Vagina (tissue), 2 donors: Measurements from ENCODE around the gene TRABD2B. TPM values are rescaled to one million over a fixed set of nuclear protein-coding genes. Genes with fewer than 3 reads are reported as not detected.

Experiments used
- DNase-seq, 2 donors: peaks; one replicate each; pipeline ENCODE4 v3.0.0-alpha.2; 2017; ENCODE audit errors: extremely low spot score in 2 of 2
- H3K27ac ChIP-seq: fragments of 200-600 bp; sonication (generic); one replicate; pipeline ENCODE4 v1.5.1; 2019
- H3K27me3 ChIP-seq: fragments of 200-600 bp; sonication (generic); one replicate; pipeline ENCODE4 v1.5.1; 2019
- H3K36me3 ChIP-seq, 2 donors: fragments of 200-600 bp; sonication (generic); one replicate each; pipeline ENCODE4 v1.5.1; 2017 to 2019
- H3K4me1 ChIP-seq: fragments of 200-600 bp; sonication (generic); one replicate; pipeline ENCODE4 v1.5.1; 2019
- H3K4me3 ChIP-seq, 2 donors: fragments of 200-600 bp; sonication (generic); 1 replicate in 1 of 2; 2 replicates in 1 of 2; pipeline ENCODE4 v1.5.1; 2016 to 2019
- H3K9me3 ChIP-seq: fragments of 200-600 bp; sonication (generic); one replicate; pipeline ENCODE4 v1.5.1; 2019
- CTCF ChIP-seq, 3 experiments: fragments of 450-650 bp in 2 of 3; fragments of 200-600 bp in 1 of 3; sonication (generic) in 1 of 3; IDR thresholded peaks; one replicate each; pipeline ENCODE4 v1.5.1; 2017 to 2019; ENCODE audit warnings: antibody characterized with exemption in 3 of 3, mild to moderate bottlenecking in 2 of 3, moderate library complexity in 2 of 3
- POLR2A ChIP-seq, 2 donors: fragments of 450-650 bp; IDR thresholded peaks; one replicate each; pipeline ENCODE4 v1.6.1; 2017; ENCODE audit warnings: antibody characterized with exemption in 2 of 2, mild to moderate bottlenecking in 2 of 2, moderate library complexity in 2 of 2
- POLR2AphosphoS5 ChIP-seq, 2 donors: sonication (generic); formaldehyde crosslinking; IDR thresholded peaks; one replicate each; pipeline ENCODE4 v1.9.0; 2017; ENCODE audit warnings: antibody characterized with exemption in 2 of 2, mild to moderate bottlenecking in 2 of 2, low read depth in 1 of 2; ENCODE audit not compliant: insufficient read depth in 1 of 2
- intact Hi-C: fragments of 100-400 bp; cut with DNase I; formaldehyde crosslinking; loops from one replicate; pipeline ENCODE4 v1.15.1; 2023
- total RNA-seq: library from RNA; depleted of rRNA; stranded (reverse); fragments of >200 nt; gene quantifications from one replicate; pipeline ENCODE4 v1.2.3, GENCODE V29; 2016

TRABD2B gene
- total RNA-seq, 1 donor from 2014 or later, result 5.6 TPM

DNA sequence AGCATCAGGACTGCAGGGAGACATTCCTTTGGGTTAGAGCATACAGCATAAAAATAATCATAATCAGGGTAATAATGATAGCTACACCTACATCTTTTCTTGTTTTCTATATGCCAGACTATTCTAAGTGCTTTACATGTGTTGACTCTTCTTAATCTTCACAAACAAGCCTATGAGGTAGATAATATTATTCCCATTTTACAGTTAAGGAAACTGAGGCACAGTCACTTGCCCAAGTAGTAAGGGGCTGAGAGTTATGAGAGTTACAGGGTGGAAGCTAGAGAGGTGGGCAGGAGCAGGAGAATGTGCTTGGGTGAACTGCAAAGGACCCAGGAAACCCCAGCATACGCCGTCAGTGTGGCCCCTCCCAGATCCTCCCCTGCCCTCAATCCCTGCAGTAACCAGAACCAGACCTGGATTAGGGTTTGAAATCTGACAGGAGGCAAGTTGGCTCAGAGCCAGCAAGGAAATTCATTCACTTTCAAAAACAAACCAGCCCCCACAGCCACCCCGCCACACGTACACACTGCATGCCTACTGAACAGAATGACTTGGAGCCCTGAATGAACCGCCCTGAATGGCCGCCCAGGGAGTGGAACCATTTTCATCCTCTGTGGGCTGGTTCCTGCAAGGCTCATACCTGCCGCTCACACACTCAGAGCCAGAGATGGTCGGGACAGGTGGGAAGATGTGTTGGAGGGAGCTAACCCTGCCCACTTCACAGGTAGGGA is 126.1 kb downstream of the TRABD2B start:
- Histone ChIP-seq H3K4me1 (peaks cover 24% of the 10 kb centered on the region), H3K9me3 (no peaks in the 10 kb centered on the region), H3K36me3 (no peaks in the 10 kb centered on the region), H3K4me3 (no peak overlapping the region), H3K27me3 (no peaks in the 10 kb centered on the region), H3K27ac (no peak overlapping the region)
- TF ChIP-seq POLR2AphosphoS5 (IDR thresholded peaks at IDR 0.05; ENCODE audit: insufficient read depth in 1 of 2, low read depth in 1 of 2) (no peak), CTCF (IDR thresholded peaks at IDR 0.05) (no peak), POLR2A (IDR thresholded peaks at IDR 0.05) (no peak)
- no peak for DNase-seq
- intact Hi-C loops, result no loop called here

DNA sequence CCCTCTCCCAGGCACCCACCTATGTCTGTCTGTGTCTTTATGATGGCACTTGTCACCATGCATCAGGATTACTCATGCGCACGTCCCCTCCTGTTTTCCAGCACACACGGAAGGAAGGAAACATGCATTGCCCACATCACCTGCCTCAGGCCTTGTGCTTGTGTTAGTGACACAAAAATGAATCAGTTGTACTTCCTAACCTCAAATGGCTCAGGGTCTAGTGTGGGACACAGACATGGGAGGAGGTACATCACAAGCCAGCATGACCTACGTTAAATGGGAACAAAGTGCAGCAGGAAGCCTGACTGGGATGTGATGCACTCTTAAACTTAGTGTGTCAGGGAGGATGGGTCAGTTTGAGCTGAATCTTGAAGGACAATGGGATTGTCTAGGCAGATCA is 126.7 kb downstream of the TRABD2B start:
- Histone ChIP-seq H3K36me3 (no peaks in the 10 kb centered on the region), H3K9me3 (no peaks in the 10 kb centered on the region), H3K4me3 (no peak overlapping the region), H3K4me1 (peaks cover 19% of the 10 kb centered on the region), H3K27me3 (no peaks in the 10 kb centered on the region), H3K27ac (no peak overlapping the region)
- DNase-seq, result no peak
- no peak for TF ChIP-seq CTCF (IDR thresholded peaks at IDR 0.05)
- TF ChIP-seq POLR2AphosphoS5 (IDR thresholded peaks at IDR 0.05; ENCODE audit: insufficient read depth in 1 of 2, low read depth in 1 of 2), result no peak
- no peak for TF ChIP-seq POLR2A (IDR thresholded peaks at IDR 0.05)
- intact Hi-C loops, result no loop called here

- no peaks in the 10 kb centered on the region for H3K27me3 ChIP-seq
- no peak overlapping the region for H3K4me3 ChIP-seq
- H3K4me1 ChIP-seq, result peaks cover 14% of the 10 kb centered on the region
- TF ChIP-seq CTCF (IDR thresholded peaks at IDR 0.05) (no peak), POLR2AphosphoS5 (IDR thresholded peaks at IDR 0.05; ENCODE audit: insufficient read depth in 1 of 2, low read depth in 1 of 2) (no peak), POLR2A (IDR thresholded peaks at IDR 0.05) (no peak)
- DNase-seq, result no peak
- no peak overlapping the region for H3K27ac ChIP-seq
- no peaks in the 10 kb centered on the region for H3K36me3 ChIP-seq
- intact Hi-C loops, result no loop called here
- H3K9me3 ChIP-seq, result no peaks in the 10 kb centered on the region
Observed at GRCh38 chr1:47868348-47868676, 128.9 kb downstream of the TRABD2B start.

DNA sequence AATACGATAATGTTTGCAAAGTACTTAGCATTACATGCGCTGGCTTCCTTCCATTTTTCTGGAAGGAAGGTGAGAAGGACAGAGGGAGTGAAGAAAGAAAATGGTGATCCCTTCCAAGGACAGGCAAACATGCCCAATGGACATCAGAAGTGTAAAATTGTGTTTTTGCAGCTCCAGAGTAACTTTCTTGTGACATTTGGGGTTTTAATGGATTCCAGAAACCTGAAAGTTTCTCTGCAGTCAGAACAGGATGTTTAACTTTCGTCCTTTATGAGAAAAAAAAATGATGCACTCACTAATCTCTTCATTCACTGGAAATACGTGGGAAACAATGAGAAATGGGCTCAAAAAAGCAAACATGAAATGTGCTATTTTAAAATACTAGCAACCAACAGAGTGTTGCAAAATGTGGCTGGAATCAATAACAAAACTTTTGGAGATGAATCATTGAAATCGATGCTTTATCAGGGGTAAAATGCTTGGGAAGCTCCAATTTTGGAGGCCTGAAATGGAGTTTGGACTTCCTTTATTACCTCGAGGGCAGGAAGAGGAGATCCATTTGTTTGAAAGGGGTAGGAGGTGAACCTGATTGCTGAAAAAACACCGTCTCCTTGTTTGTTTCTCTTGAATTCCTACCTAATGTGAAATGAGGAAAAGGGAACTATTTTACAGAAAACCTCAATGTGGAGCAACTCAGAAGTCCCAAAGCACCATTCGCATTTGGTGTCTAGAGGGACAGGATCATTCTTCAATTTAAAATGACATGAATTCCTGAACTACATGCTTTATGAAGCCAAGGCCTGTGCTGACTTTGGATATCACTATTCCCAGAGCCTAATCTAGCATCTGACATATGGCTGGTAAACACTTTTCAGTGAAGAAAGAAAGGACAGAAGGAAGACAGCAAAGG is 129.5 kb downstream of the TRABD2B start:
- H3K4me1 ChIP-seq, result peaks cover 14% of the 10 kb centered on the region
- no peak overlapping the region for H3K27ac ChIP-seq
- no peaks in the 10 kb centered on the region for H3K36me3 ChIP-seq
- H3K9me3 ChIP-seq, result no peaks in the 10 kb centered on the region
- DNase-seq, result no peak
- no peak overlapping the region for H3K4me3 ChIP-seq
- no peaks in the 10 kb centered on the region for H3K27me3 ChIP-seq
- TF ChIP-seq POLR2AphosphoS5 (IDR thresholded peaks at IDR 0.05; ENCODE audit: insufficient read depth in 1 of 2, low read depth in 1 of 2), result no peak
- TF ChIP-seq CTCF (IDR thresholded peaks at IDR 0.05), result no peak
- no peak for TF ChIP-seq POLR2A (IDR thresholded peaks at IDR 0.05)
- intact Hi-C loops, result no loop called here
